HepG2 (cell line): ENCODE measurements around the gene CLPSL2. TPM values are rescaled to one million over a fixed set of nuclear protein-coding genes. Genes with fewer than 3 reads are reported as not detected.

Experiments used
- AGO1 ChIP-seq: fragments of 200-400 bp; formaldehyde crosslinking; IDR thresholded peaks from 2 replicates; pipeline ENCODE4 v1.6.1; 2017; ENCODE audit warnings: mild to moderate bottlenecking, low read depth, low read length, moderate library complexity; ENCODE audit not compliant: poor library complexity, severe bottlenecking
- CBX2 ChIP-seq, 2 experiments: fragments of 200-600 bp in 1 of 2; sonication (generic); formaldehyde crosslinking in 1 of 2; IDR thresholded peaks; 2 replicates each; pipeline versions ENCODE4 v1.7.0 to v1.8.1; 2018 to 2022; ENCODE audit warnings: low read depth in 2 of 2, low read length in 1 of 2, mild to moderate bottlenecking in 1 of 2, missing genetic modification reagents in 1 of 2
- CENPT ChIP-seq: sonication (generic); formaldehyde crosslinking; IDR thresholded peaks from 2 replicates; pipeline ENCODE4 v1.8.0; 2022; ENCODE audit warnings: low read depth, mild to moderate bottlenecking, moderate library complexity, missing genetic modification reagents
- DMAP1 ChIP-seq: IDR thresholded peaks from 2 replicates; pipeline ENCODE4 v1.6.1; 2016
- GABPB1 ChIP-seq: IDR thresholded peaks from 2 replicates; pipeline ENCODE4 v1.6.1; 2016; ENCODE audit warnings: mild to moderate bottlenecking, missing genetic modification reagents, moderate library complexity, missing compliant biosample characterization
- HIC2 ChIP-seq: sonication (generic); formaldehyde crosslinking; IDR thresholded peaks from 2 replicates; pipeline ENCODE4 v1.9.0; 2022; ENCODE audit warnings: low read depth, missing genetic modification reagents
- JUND ChIP-seq: sonication (generic); formaldehyde crosslinking; IDR thresholded peaks from 2 replicates; pipeline ENCODE4 v1.8.0; 2022; ENCODE audit warnings: mild to moderate bottlenecking, missing genetic modification reagents
- NCOR1 ChIP-seq: fragments of 200-600 bp; sonication (generic); IDR thresholded peaks from 2 replicates; pipeline ENCODE4 v1.7.0; 2017; ENCODE audit warnings: antibody characterized with exemption, low read length, borderline replicate concordance
- NFIC ChIP-seq: IDR thresholded peaks from 2 replicates; pipeline ENCODE4 v1.6.1; 2012; ENCODE audit warnings: mild to moderate bottlenecking, low read length, inconsistent platforms
- RBAK ChIP-seq: sonication (generic); formaldehyde crosslinking; IDR thresholded peaks from 2 replicates; pipeline ENCODE4 v1.5.1; 2020; ENCODE audit warnings: mild to moderate bottlenecking, missing genetic modification reagents
- REPIN1 ChIP-seq: sonication (generic); formaldehyde crosslinking; IDR thresholded peaks from 2 replicates; pipeline ENCODE4 v1.8.0; 2022; ENCODE audit warnings: missing genetic modification reagents, low read depth, mild to moderate bottlenecking, borderline replicate concordance
- SP140L ChIP-seq: sonication (generic); formaldehyde crosslinking; IDR thresholded peaks from 2 replicates; pipeline ENCODE4 v1.4.0; 2020; ENCODE audit warnings: missing genetic modification reagents, borderline replicate concordance
- SYNCRIP ChIP-seq: fragments of 200-400 bp; formaldehyde crosslinking; IDR thresholded peaks from 2 replicates; pipeline ENCODE4 v1.6.1; 2018; ENCODE audit warnings: mild to moderate bottlenecking, low read depth, low read length; ENCODE audit not compliant: insufficient read depth
- ZHX2 ChIP-seq, 2 experiments: sonication (generic) in 1 of 2; formaldehyde crosslinking in 1 of 2; IDR thresholded peaks; 2 replicates each; pipeline versions ENCODE4 v1.6.1 to v1.9.0; 2014 to 2022; ENCODE audit warnings: antibody characterized with exemption in 1 of 2, borderline replicate concordance in 1 of 2, inconsistent platforms in 1 of 2, low read depth in 1 of 2, missing genetic modification reagents in 1 of 2
- ZMYM2 ChIP-seq: sonication (generic); formaldehyde crosslinking; IDR thresholded peaks from 2 replicates; pipeline ENCODE4 v1.8.0; 2022; ENCODE audit warnings: mild to moderate bottlenecking, missing genetic modification reagents
- ZNF496 ChIP-seq: sonication (generic); formaldehyde crosslinking; IDR thresholded peaks from 2 replicates; pipeline ENCODE4 v1.8.1; 2023; ENCODE audit warnings: mild to moderate bottlenecking, moderate library complexity, missing genetic modification reagents; ENCODE audit not compliant: insufficient replicate concordance
- ZNF749 ChIP-seq: sonication (generic); formaldehyde crosslinking; IDR thresholded peaks from 2 replicates; pipeline ENCODE4 v1.8.0; 2022; ENCODE audit warnings: mild to moderate bottlenecking, missing genetic modification reagents, moderate library complexity, borderline replicate concordance
- polyA plus RNA-seq, 8 experiments: library from polyadenylated mRNA; depleted of rRNA in 3 of 8; stranded (reverse) in 7 of 8; unstranded in 1 of 8; fragments of >200 nt; fragmentation: Illumina TruSeq in 4 of 8; extraction: Trizol in 4 of 8; gene quantifications; 2 replicates each; pipeline versions ENCODE4 v1.2.1 to v1.2.3, GENCODE V29; 2011 to 2016; ENCODE audit warnings: low read depth in 4 of 8, missing spikeins in 1 of 8, mixed read lengths in 1 of 8; ENCODE audit not compliant: insufficient read depth in 1 of 8
- total RNA-seq, 5 experiments: library from RNA; depleted of rRNA; stranded (reverse); fragments of >200 nt; fragmentation: Illumina TruSeq; extraction: Trizol; gene quantifications; 2 replicates each; pipeline ENCODE4 v1.2.3, GENCODE V29; 2016; ENCODE audit warnings: low read depth in 1 of 5
- TF ChIP-seq, protein P1 (sequence below): sonication (generic); formaldehyde crosslinking; IDR thresholded peaks from 2 replicates; pipeline ENCODE4 v1.8.0; 2022; ENCODE audit warnings: missing genetic modification reagents, mild to moderate bottlenecking, moderate library complexity, borderline replicate concordance

The CLPSL2 gene
- total and polyA plus RNA-seq, 2 of the 13 experiments (the other 11 are each of a cell fraction or from before 2014, with no cell fraction given), result not detected

DNA sequence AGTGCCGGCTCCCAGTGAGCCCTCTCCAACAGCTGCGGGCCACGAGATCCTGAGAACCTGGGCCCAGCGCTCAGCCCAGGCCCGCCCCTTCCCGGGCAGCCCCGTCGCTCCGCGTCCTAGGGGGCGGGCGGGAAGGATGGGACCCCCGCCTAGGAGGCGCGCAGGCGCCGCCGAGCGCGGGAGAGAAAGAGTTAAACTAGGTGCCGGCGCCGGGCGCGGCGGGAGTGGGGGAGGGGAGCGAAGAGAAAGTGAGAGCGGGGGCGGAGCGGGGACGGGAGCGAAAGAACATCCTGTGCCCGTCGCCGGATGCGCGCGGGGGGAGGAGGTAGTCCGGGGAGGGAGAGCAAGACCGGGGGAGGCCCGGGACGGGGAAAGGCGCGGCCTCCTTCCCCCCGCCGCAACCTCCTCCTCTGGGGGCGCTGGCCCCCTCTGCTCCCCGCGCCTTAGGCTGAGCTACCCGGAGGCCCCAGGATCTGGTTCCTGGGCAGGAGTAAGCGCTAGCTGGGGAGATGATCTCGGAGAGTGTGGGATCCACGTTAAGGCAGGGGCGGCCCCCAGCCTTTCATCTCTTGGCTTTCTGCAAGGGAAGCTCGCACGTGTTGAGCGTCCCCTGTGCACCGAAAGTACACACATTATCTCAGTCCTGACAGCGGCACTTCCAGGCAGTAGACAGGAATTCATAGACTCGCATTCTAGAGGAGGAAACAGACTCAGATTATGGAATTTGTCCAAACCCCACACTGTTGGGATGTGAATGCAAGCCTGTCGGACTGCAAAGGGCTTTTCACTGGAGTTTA, 44.5 kb upstream of the CLPSL2 start (continued):
- no peak for TF ChIP-seq CENPT (CRISPR knock-in tag)
- peak; percentile 98 for TF ChIP-seq DMAP1 (CRISPR knock-in tag)
- TF ChIP-seq SYNCRIP, result no peak
- peak; percentile 86 for TF ChIP-seq GABPB1 (CRISPR knock-in tag)
- no peak; the same call in 1 of the 2 replicates for TF ChIP-seq HIC2 (CRISPR knock-in tag)
- TF ChIP-seq NCOR1, result peak; percentile 85; the same call in 1 of the 2 replicates
- TF ChIP-seq AGO1, result peak; percentile 78
- TF ChIP-seq, protein P1, sequence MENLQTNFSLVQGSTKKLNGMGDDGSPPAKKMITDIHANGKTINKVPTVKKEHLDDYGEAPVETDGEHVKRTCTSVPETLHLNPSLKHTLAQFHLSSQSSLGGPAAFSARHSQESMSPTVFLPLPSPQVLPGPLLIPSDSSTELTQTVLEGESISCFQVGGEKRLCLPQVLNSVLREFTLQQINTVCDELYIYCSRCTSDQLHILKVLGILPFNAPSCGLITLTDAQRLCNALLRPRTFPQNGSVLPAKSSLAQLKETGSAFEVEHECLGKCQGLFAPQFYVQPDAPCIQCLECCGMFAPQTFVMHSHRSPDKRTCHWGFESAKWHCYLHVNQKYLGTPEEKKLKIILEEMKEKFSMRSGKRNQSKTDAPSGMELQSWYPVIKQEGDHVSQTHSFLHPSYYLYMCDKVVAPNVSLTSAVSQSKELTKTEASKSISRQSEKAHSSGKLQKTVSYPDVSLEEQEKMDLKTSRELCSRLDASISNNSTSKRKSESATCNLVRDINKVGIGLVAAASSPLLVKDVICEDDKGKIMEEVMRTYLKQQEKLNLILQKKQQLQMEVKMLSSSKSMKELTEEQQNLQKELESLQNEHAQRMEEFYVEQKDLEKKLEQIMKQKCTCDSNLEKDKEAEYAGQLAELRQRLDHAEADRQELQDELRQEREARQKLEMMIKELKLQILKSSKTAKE (CRISPR knock-in tag), result peak; percentile 93
- TF ChIP-seq ZNF749 (CRISPR knock-in tag), result peak; percentile 91
- TF ChIP-seq ZMYM2 (CRISPR knock-in tag), result no peak
- TF ChIP-seq REPIN1 (CRISPR knock-in tag), result no peak; the same call in 1 of the 2 replicates
- TF ChIP-seq RBAK, result no peak
- no peak for TF ChIP-seq SP140L (CRISPR knock-in tag)
- no peak for TF ChIP-seq NFIC
- TF ChIP-seq ZHX2 (IDR thresholded peaks at IDR 0.05; ENCODE audit: low read depth), result peak; percentile 10; the same call in 1 of the 2 replicates
- TF ChIP-seq ZHX2 (CRISPR knock-in tag; IDR thresholded peaks at IDR 0.05; ENCODE audit: borderline replicate concordance), result no peak
- no peak for TF ChIP-seq ZNF496 (CRISPR knock-in tag)
- no peak; the same call in 1 of the 2 replicates for TF ChIP-seq JUND (CRISPR knock-in tag)
- no peak for TF ChIP-seq CBX2 (IDR thresholded peaks at IDR 0.05; ENCODE audit: low read depth, low read length)
- TF ChIP-seq CBX2 (CRISPR knock-in tag; IDR thresholded peaks at IDR 0.05; ENCODE audit: low read depth), result no peak
